Glomerular visceral epithelial cell (primary cell): ENCODE data around the gene ZNF74.

Experiments used
- DNase-seq: peaks from one replicate; pipeline ENCODE4 v3.0.0-alpha.2; 2016; ENCODE audit errors: extremely low spot score

ZNF74 gene

GRCh38 chr22:20433191-20433590 lies 39.2 kb downstream of the ZNF74 start:
- DNase-seq = no peak

GRCh38 chr22:20433686-20434241 lies 39.8 kb downstream of the ZNF74 start:
- DNase-seq = no peak

- no peak for DNase-seq
Measured at GRCh38 chr22:20434264-20434751, 40.4 kb downstream of the ZNF74 start.

- no peak for DNase-seq
Measured at GRCh38 chr22:20434773-20435172, 40.8 kb downstream of the ZNF74 start.

GRCh38 chr22:20435436-20436306 lies 41.7 kb downstream of the ZNF74 start:
- no peak for DNase-seq

- DNase-seq = peak; percentile 57
Measured at GRCh38 chr22:20436307-20436767, 42.4 kb downstream of the ZNF74 start.

- DNase-seq = peak; percentile 35
Measured at GRCh38 chr22:20436768-20437612, 43.0 kb downstream of the ZNF74 start.

- peak; percentile 54 for DNase-seq
Measured at GRCh38 chr22:20437613-20438426, 43.9 kb downstream of the ZNF74 start, which contains the start of gene SCARF2. SCARF2 (minus strand) TSS chr22:20437825; CDS start chr22:20437754, 71 bp downstream.

- no peak for DNase-seq
Measured at GRCh38 chr22:20438427-20438677, 44.4 kb downstream of the ZNF74 start.

GRCh38 chr22:20438678-20439492 lies 44.9 kb downstream of the ZNF74 start:
- no peak for DNase-seq

- no peak for DNase-seq
Measured at GRCh38 chr22:20439556-20439927, 45.6 kb downstream of the ZNF74 start.

- no peak for DNase-seq
Measured at GRCh38 chr22:20439928-20440575, 46.1 kb downstream of the ZNF74 start.

- no peak for DNase-seq
Measured at GRCh38 chr22:20440637-20441591, 47.0 kb downstream of the ZNF74 start.

- DNase-seq = no peak
Measured at GRCh38 chr22:20441631-20442484, 47.9 kb downstream of the ZNF74 start.

- DNase-seq = no peak
Measured at GRCh38 chr22:20442485-20443284, 48.7 kb downstream of the ZNF74 start.

- DNase-seq = no peak
Measured at GRCh38 chr22:20444325-20444724, 50.4 kb downstream of the ZNF74 start.

GRCh38 chr22:20446383-20446970 lies 52.5 kb downstream of the ZNF74 start:
- no peak for DNase-seq
